EH (cell line): ENCODE results near the gene NIT2.
"Not testable (repeated sequence)": the region's sequence is repeated elsewhere in the genome, so short reads cannot be mapped to it uniquely, and the experiment has no call there.

ENCODE experiments used
- DNase-seq: peaks from one replicate; pipeline ENCODE4 v3.0.0-alpha.2; 2015; ENCODE audit warnings: low read depth

NIT2 gene

DNA sequence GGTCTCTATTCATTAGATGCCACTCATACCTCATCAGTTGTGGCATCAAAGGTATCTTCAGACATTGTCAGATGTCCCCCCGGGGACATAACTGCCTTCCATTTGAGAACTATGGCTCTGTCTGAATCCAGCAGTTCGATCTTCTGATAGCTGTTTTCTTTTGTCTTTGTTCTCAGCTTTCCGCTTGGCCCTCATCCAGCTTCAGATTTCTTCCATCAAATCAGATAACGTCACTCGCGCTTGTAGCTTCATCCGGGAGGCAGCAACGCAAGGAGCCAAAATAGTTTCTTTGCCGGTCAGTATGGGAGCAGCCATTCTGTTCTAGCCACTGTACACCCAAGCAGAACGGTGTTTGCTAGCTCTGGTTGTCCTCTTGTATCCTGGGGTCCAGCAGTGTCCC lies 4.4 kb downstream of the NIT2 start:
- no peak for DNase-seq

DNA sequence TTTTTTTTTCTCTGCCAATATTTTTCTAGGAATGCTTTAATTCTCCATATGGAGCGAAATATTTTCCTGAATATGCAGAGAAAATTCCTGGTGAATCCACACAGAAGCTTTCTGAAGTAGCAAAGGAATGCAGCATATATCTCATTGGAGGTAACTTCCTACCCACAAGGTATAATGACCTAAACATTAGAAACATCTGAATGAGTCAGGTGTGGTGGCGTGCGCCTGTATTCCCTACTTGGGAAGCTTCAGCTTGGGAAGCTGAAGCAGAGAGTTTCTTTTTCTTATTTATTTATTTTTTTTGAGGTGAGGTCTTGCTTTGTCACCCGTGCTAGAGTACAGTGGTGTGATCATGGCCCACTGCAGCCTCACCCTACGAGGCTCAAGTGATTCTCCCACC lies 5.2 kb downstream of the NIT2 start:
- no peak for DNase-seq

DNA sequence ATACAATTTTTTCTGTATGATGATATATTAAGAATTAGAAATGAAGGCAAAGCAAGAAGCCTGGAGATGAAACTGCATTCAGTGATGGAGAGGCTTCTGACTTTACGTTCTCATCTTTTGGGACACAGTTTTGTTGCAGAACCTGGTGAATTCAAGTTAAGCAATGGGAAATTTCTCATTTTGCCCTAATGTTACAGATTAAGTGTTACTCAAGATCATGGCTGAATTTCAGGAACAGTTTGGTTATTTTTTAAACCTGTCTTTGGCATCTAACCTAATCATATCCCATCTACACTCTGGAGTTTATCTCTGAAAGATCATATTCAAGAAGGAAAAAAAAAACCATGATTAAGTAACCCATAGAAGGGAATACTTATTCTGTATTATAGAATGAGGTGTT lies 6.0 kb downstream of the NIT2 start:
- DNase-seq, result no peak

DNA sequence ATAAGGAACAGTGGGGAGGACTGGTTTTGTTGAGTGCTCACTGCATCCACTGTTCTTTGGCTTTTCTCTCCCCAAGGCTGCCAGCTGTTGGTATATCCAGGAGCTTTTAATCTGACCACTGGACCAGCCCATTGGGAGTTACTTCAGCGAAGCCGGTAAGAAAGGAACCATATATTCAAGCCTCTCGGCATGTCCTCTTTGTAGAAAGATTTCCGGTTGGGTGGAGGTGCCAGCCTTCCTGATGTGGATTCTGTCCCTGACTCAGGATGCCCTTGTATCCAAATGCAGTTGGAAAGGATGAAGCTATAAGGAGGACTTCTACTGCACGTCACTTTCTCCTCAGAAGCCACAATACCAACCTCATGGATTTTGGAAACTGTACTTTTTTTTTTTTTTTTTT lies 14.2 kb downstream of the NIT2 start:
- no peak for DNase-seq

DNA sequence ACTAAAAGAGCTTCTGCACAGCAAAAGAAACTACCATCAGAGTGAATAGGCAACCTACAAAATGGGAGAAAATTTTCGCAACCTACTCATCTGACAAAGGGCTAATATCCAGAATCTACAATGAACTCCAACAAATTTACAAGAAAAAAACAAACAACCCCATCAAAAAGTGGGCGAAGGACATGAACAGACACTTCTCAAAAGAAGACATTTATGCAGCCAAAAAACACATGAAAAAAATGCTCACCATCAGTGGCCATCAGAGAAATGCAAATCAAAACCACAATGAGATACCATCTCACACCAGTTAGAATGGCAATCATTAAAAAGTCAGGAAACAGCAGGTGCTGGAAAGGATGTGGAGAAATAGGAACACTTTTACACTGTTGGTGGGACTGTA lies 17.2 kb downstream of the NIT2 start:
- DNase-seq, result not testable (repeated sequence)

DNA sequence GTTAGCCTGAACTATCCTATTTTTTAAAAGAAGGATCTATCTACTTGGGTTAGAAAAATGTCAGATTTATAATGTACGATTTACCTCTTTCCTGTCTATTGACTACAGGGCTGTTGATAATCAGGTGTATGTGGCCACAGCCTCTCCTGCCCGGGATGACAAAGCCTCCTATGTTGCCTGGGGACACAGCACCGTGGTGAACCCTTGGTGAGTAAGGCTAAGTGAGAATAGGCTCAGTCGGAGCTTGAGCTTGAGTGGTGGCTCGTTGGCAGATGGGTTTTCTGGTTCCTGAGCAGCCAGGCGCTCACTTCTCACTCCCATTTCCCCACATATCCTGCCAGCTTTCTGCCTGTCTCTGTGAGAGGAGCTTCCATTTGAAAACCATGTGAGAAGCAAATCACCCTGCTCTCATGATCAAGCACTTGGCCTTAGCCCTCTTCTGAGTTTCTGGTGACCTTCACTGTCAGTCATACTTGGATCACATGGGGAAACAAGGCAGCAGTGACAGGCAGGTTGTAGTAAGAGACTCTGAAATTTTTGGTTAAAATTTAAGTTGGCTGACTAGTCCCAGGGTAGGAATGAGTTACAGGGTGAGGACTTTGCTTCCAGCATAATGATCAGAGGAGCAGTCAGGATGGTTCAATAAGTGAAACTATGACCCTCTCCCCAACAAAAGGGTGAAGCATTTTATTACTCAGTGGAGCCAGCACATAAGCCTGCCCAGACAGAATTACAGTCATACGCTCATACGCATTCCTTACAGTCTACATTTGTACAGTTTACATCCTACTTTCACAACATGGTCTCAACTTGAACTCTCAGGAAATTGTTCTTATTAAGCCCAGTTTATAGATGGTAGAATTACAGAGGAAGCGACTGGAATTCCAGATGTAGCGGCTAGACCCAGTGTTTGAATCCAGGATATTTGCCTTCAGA lies 18.0 kb downstream of the NIT2 start:
- peak; percentile 49 for DNase-seq

DNA sequence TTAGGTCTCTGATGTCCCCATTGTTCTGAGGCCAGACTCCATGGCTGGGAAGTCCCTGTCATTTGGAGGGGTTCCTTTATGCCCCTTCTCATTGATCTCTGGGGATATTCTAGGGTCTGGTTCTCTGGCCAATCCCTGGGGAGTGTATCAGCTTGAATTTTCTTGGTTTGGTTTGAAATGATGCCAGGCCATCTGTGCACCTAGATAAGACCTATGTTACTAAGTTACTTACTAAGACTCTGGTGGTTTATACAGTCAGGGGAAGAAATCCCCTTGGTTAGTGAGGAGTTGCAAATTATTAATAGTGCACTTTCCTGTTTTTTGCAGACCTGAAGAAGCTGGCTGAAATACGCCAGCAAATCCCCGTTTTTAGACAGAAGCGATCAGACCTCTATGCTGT lies 20.3 kb downstream of the NIT2 start:
- no peak for DNase-seq

DNA sequence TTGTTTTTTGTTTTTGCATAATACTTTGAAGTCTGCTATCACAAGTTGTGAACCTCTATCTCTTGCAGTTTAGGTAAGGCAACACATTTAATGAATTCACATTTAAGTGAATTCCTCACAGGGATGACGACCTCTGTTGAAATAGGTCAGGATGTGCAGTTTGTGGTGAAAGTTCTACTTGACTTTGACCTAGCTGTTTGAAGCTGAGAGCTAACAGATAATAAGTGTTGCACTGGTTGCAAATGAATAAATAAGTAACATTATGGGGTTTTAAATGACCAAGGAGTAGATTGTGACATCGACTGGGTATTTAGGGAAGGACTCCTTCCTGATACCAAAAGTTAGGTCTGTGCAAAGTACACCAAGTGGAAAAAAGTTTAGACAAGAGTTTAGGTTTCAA lies 23.9 kb downstream of the NIT2 start:
- no peak for DNase-seq

DNA sequence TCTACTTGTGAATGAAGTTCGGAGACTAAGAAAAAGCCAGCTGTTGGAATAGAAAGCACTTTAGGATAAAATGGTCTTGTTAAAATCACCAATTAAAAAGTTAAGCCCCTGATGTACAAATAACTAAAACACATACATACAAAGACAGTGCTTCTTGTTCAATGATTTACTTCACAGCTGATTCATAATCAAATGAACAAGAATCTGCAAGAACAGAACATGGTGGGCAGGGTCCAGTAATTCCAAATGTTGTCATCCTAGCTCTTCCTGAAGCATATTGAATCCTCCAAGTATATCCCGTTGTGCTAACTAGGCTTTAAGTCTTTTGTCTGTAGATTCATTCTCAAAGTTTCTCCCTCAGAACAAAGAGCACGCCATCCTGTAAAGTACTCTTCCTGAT lies 24.5 kb downstream of the NIT2 start:
- no peak for DNase-seq

DNA sequence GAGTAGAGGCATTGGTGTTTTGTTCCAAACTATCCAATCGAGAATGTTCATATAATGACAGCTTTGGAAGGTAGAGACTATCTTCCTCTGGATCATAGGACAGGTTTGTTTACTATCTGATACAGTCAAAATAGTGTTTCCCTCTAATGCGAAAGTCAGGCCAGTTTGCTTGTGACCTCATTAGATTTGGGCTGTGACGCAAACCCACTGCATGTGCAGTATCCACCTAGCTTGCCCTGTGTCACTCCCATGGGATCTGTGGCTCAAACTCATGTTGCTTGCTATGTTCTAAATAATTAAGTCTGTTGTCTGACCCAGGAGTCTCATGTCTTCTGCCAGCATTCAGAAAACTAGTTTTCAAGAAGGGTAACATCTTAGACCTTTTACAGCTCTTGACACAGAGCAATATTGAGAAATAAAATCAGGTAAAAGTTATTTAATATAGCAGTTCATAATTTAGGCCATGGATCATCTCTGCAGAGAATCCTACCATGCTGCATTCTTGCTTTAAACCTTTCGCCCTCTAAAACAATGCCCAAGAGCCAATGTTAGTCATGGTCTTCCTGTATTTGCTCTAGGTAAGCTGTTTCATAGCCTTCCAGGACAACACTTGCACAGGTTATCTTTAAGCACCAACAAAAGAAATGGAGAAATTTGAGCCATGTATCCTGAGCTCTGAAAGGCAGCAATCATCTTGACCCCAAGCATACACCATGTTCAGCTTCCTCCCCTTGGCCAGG lies 26.4 kb downstream of the NIT2 start:
- DNase-seq, result no peak

DNA sequence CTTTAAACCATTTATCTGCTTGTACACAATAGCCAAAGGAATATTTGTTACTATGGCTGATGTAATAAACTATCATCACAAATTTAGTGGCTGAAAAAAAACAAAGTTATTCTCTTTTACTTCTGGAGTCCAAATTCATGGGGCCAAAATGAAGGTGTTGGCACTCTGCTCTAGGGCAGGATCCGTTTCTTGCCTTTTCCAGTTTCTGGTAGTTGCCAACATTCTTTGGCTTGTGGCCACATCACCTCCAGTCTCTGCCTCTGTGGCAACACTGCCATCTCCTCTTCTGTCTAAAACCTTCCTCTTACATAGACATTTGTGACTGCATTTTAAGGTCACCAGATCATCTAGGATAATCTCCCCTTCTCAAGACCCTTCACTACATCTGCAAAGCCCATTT lies 27.3 kb downstream of the NIT2 start:
- no peak for DNase-seq

DNA sequence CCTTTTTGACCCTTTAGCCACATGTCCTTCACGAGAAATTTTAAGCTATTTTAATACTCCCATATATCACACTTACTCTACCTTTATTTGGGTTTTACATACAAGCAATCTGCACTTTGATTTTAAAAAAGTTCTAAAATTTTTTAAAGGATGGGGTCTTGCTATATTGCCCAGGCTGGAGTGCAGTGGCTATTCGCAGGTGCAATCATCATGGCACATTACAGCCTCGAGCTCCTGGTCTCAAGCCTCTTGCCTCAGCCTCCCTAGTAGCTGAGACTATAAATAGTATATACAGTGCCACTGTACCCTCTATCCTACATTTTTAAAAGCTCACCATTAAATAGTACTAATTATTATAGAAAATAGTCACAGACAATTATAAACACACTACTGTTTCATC lies 29.9 kb downstream of the NIT2 start:
- no peak for DNase-seq

DNA sequence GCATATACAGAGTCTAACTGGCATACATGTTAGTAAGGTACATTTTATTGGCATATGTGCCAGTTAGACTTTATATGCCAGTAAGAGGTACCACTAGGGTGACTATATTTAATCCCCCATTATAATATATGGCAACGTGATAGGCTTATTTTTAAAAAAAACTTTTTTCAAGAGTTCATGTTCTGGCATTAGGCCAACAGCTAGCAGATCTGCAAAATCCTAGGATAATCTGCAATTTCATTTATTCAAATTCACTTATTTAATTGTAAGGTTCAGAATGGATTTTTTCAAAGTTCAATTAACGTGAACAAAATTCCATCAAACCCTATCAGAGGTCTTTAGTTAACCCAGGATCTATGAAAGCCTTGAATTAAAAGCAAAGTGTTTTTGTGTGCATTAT lies 31.9 kb downstream of the NIT2 start:
- DNase-seq, result no peak

DNA sequence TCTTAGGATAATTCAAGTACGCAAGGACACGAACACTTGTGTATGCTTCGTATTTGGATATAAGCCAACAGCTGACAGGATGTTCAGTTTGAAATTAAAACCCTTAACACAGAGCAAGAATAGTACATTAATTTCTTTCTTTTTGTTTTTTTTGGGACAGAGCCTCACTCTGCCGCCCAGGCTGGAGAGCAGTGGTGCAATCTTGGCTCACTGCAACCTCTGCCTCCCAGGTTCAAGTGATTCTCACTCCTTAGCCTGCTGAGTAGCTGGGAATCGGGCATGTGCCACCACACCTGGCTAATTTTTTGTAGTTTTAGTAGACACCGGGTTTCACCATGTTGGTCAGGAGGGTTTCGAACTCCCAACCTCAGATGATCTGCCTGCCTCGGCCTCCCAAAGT lies 33.9 kb downstream of the NIT2 start:
- DNase-seq, result no peak

DNA sequence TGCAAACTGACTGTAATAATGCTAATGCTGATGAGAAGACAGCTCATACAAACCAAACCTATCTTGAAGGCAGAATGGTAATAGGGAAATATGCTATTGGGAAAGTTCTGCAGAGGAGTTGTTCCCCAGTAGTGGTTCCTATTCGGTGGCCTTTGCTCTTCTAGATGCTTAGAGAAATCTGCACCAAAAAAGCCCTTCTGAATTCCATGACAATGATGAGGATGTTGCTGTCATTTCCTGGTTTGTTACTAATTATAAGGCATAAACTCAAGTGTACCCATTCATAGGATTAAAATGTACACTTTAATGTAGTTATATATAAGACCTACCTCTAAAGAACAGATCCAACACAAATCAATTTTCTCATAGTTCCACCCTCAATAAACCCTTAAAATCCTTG lies 36.2 kb downstream of the NIT2 start:
- DNase-seq, result peak; percentile 58

DNA sequence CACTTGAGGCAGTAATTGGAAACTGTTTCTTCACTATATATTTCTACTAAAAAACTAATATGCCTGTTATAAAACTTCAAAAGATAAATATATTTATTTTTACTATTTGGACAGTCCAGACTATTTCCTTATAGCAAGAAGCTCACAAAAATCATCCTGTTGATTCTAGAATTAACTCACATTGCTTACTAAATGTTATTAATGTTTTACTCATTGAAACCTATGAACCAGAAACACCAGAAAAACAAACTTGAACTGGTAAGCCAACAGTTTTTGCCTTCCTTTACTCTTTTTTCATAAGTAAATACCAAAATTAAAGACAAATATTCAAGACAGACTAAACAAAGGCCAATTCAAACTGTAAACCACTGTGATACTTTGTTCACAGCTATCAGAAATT lies 40.0 kb downstream of the NIT2 start:
- DNase-seq, result no peak

DNA sequence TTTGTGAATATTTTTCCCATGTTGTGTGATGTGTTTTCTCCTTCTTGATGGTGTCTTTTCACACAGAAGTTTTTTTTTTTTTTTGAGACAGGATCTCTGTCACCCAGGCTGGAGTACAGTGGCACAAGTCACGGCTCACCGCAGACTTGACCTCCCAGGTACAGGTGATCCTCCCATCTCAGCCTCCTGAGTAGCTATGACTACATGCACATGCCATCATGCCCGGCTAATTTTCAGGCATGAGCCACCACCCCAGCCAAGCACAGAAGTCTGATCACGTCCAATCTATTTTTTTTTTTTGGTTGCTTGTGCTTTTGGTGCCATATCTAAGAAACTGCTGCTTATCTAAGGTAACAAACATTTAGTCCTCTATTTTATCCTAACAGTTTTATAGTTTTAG lies 41.7 kb downstream of the NIT2 start:
- no peak for DNase-seq

DNA sequence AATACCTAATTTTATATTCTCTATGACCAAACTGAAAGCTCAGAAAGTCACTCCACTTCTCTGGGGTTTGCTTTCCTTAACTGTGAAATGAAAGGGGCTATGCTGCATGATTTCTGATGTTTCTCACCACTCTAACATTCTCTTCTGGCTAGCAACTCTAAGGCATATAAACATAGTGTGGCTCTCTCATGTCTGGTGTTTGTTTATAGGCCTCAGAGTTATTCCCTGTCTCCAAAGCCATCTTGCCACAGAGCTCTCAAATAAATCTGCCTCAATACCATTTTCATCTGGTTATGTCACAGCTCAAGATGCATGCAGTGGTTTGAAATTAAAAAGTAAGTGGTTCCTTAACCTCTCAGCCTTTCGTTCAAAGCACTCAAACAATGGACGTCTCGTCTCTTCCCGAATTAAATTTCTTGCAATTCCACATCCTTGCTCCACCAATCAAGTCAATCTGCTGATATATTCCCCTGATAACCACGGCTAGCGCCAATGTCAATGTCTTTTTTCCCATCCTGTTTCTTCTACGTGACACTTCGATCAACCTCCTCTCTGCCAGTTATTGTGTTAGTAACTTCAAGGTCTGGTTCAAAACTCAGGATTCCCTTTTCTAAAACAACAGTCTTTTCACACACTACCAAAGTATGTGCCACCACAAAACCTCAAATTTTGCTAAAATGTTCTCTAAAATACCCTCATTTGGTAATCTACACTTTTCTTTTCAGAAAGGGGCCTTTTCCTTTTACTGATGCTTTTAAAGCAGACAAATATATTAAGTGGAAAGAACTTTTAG lies 50.4 kb downstream of the NIT2 start:
- DNase-seq, result peak; percentile 41

DNA sequence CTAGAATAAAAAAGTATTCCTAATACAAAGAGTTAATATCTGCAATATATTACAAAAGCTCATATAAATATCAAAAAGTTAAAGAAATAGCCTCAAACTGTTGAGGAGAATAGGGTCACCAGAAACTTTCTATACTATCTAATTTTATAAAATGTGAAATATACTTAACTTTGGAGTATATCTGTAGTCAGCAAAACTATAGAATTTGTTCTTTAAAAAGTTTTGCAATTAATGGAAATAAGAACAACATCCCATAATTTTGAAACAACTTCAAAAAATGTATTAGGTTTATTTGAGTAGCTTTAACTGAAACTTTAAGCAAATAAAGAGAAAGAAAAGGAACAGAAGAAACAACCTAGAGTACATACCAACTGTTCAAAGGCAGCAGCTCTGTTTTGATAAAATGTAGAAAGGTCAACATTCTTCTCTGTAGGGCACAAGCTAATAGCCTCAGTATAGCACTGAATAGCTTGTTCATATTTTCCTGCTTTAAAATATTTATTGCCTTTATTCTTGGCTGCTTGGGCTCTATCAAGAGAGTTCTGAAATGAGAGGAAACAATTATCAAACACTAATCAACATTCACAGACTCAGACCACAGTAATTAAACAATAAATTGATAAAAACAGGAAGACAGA lies 52.0 kb downstream of the NIT2 start:
- peak; percentile 51 for DNase-seq

DNA sequence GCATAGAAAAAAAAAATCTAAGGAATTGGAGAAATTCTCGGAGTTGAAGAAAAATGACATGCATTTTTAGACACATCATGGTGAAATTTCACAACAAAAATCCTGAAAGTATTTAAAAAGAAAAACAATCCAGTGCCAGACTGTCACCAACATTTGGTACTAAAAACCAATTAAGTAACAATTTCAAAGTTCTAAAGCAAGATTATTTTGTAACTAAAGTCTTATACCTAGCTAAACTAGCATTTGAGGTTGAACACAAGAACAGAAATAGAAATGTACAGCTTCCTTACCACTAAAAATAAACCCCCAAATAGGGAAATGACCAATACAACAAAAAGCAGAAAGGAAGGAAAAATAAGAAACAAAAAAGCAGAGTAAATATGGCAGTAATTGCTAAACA lies 54.5 kb downstream of the NIT2 start:
- no peak for DNase-seq

DNA sequence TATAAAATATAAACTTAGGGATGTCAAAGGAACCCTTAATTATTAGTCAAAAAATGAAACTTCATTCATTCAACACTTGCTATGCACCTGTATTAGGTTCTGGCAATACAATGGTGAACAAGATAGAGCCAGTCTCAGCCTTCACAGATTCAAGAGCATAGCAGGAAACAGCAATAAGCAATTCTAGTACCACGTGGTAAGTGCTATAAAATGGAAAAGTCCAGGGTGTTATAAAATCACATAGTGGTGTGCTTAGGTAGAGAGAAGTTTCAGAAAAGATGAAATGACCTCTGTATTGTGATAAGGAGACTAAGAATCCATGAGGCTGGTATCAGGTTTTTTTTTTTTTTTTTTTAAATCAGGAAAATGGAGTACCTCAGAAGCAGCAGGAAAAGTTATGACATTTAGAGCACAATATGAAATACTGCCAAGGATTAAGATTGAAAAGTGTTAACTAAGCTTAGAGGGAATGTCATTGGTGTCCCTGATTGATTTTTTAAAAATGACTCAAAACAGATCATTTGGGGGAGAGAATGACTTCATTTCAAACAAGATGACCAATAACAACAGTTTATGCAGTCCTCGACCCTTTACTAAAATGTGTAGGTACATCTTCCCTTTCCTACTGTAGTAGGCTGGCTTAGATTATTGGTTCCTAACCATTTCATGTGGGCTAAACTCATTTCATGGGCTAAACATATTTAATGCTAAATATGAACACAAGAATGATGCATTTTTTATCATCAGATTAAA lies 61.3 kb downstream of the NIT2 start:
- DNase-seq, result no peak
